ENCODE data around the gene CDK5. TPM values are rescaled to one million over a fixed set of nuclear protein-coding genes. Genes with fewer than 3 reads are reported as not detected.
A peak's percentile ranks its signal among the peaks of the same experiment; 100 is the strongest.

The CDK5 gene
- total and polyA plus RNA-seq, 9 of the 15 experiments (the other 6 are each of a cell fraction or from before 2014, with no cell fraction given) = 3.2 to 38.0 (median 27.5) TPM

DNA sequence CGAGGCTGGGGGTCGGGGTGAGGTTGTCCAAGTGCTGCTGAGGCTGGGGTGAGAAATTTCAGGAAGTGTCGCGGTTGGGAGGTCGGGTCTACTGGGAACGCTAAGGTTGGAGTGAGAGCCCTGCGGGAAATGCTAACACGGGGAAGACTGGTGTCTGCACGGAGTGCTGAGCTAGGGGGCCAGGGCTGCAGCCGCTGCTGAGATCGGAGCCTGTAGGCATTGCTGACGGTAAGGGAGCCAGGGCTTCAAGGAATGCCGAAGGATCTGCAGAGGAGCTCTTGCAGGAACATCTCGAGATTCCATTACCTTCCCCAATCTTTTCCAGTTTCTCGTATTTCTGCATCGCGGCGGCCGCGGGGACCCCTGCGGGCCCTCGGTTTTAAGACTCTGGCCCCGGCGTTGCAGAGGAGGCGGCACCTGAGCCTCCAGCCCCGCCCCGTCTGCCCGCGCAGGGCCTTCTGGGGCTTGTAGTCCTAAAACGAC lies at the start of gene CDK5 (continued):
- TF ChIP-seq, protein P1, sequence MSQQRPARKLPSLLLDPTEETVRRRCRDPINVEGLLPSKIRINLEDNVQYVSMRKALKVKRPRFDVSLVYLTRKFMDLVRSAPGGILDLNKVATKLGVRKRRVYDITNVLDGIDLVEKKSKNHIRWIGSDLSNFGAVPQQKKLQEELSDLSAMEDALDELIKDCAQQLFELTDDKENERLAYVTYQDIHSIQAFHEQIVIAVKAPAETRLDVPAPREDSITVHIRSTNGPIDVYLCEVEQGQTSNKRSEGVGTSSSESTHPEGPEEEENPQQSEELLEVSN (IDR thresholded peaks at IDR 0.05; ENCODE audit: borderline replicate concordance in 1 of 2, extremely low read depth in 1 of 2, insufficient read depth in 1 of 2, insufficient read length in 1 of 2, low read depth in 1 of 2, low read length in 1 of 2, poor library complexity in 1 of 2, severe bottlenecking in 1 of 2) = peak in 1 of 2 experiments; percentile 9
- TF ChIP-seq ZNF75A (CRISPR knock-in tag; IDR thresholded peaks at IDR 0.05) = 0 out of 2 replicates have a peak, but pooled peaks have one; percentile 53
- 0 out of 2 replicates have a peak, but pooled peaks have one; percentile 7 for TF ChIP-seq KLF6 (CRISPR knock-in tag; IDR thresholded peaks at IDR 0.05; ENCODE audit: borderline replicate concordance)
- peak; percentile 30; the same call in 1 of the 2 replicates for TF ChIP-seq XRCC5 (IDR thresholded peaks at IDR 0.05; ENCODE audit: low read depth, low read length)
- TF ChIP-seq ZC3H4 (CRISPR knock-in tag; IDR thresholded peaks at IDR 0.05; ENCODE audit: borderline replicate concordance) = peak; percentile 82; the same call in 1 of the 2 replicates
- TF ChIP-seq, protein P2, sequence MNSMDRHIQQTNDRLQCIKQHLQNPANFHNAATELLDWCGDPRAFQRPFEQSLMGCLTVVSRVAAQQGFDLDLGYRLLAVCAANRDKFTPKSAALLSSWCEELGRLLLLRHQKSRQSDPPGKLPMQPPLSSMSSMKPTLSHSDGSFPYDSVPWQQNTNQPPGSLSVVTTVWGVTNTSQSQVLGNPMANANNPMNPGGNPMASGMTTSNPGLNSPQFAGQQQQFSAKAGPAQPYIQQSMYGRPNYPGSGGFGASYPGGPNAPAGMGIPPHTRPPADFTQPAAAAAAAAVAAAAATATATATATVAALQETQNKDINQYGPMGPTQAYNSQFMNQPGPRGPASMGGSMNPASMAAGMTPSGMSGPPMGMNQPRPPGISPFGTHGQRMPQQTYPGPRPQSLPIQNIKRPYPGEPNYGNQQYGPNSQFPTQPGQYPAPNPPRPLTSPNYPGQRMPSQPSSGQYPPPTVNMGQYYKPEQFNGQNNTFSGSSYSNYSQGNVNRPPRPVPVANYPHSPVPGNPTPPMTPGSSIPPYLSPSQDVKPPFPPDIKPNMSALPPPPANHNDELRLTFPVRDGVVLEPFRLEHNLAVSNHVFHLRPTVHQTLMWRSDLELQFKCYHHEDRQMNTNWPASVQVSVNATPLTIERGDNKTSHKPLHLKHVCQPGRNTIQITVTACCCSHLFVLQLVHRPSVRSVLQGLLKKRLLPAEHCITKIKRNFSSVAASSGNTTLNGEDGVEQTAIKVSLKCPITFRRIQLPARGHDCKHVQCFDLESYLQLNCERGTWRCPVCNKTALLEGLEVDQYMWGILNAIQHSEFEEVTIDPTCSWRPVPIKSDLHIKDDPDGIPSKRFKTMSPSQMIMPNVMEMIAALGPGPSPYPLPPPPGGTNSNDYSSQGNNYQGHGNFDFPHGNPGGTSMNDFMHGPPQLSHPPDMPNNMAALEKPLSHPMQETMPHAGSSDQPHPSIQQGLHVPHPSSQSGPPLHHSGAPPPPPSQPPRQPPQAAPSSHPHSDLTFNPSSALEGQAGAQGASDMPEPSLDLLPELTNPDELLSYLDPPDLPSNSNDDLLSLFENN (IDR thresholded peaks at IDR 0.05; ENCODE audit: low read depth in 2 of 2, low read length in 2 of 2) = 0 out of 4 replicates have a peak, but pooled peaks of 1 of the 2 experiments have one; percentile 63
- TF ChIP-seq MXI1 (IDR thresholded peaks at IDR 0.05; ENCODE audit: low read depth, low read length) = peak; percentile 3; the same call in 1 of the 2 replicates
- TF ChIP-seq CHD2 (IDR thresholded peaks at IDR 0.05; ENCODE audit: low read depth, low read length) = no peak
- TF ChIP-seq, protein P3, sequence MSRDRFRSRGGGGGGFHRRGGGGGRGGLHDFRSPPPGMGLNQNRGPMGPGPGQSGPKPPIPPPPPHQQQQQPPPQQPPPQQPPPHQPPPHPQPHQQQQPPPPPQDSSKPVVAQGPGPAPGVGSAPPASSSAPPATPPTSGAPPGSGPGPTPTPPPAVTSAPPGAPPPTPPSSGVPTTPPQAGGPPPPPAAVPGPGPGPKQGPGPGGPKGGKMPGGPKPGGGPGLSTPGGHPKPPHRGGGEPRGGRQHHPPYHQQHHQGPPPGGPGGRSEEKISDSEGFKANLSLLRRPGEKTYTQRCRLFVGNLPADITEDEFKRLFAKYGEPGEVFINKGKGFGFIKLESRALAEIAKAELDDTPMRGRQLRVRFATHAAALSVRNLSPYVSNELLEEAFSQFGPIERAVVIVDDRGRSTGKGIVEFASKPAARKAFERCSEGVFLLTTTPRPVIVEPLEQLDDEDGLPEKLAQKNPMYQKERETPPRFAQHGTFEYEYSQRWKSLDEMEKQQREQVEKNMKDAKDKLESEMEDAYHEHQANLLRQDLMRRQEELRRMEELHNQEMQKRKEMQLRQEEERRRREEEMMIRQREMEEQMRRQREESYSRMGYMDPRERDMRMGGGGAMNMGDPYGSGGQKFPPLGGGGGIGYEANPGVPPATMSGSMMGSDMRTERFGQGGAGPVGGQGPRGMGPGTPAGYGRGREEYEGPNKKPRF (IDR thresholded peaks at IDR 0.05; ENCODE audit: low read depth, low read length) = no peak
- 0 out of 4 replicates have a peak, but pooled peaks of 1 of the 2 experiments have one; percentile 73 for TF ChIP-seq SIN3A (IDR thresholded peaks at IDR 0.05; ENCODE audit: borderline replicate concordance in 2 of 2, control insufficient read depth in 1 of 2, low read depth in 2 of 2, low read length in 2 of 2)
- TF ChIP-seq HDAC8 (tag; IDR thresholded peaks at IDR 0.05) = peak; percentile 47; the same call in 1 of the 2 replicates
- 0 out of 2 replicates have a peak, but pooled peaks have one; percentile 5 for TF ChIP-seq HLTF (IDR thresholded peaks at IDR 0.05)
- peak; percentile 8 for TF ChIP-seq SETDB1 (IDR thresholded peaks at IDR 0.05; ENCODE audit: low read length)
- peak; percentile 28 for TF ChIP-seq CHD1 (IDR thresholded peaks at IDR 0.05; ENCODE audit: low read length)
- peak; percentile 75 for TF ChIP-seq ZBTB7A (IDR thresholded peaks at IDR 0.05; ENCODE audit: borderline replicate concordance, control insufficient read depth, low read depth, low read length)
- TF ChIP-seq PHB2 (IDR thresholded peaks at IDR 0.05; ENCODE audit: low read depth) = 0 out of 2 replicates have a peak, but pooled peaks have one; percentile 4
- TF ChIP-seq KDM4B (IDR thresholded peaks at IDR 0.05; ENCODE audit: borderline replicate concordance in 2 of 2, low read depth in 1 of 2) = no peak
- TF ChIP-seq ZNF583 (CRISPR knock-in tag; IDR thresholded peaks at IDR 0.05) = no peak; the same call in 1 of the 2 replicates
- TF ChIP-seq, protein P4, sequence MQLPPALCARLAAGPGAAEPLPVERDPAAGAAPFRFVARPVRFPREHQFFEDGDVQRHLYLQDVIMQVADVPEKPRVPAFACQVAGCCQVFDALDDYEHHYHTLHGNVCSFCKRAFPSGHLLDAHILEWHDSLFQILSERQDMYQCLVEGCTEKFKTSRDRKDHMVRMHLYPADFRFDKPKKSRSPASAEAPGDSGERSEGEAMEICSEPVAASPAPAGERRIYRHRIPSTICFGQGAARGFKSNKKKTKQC (CRISPR knock-in tag; IDR thresholded peaks at IDR 0.05) = no peak
- TF ChIP-seq CAMTA2 (CRISPR knock-in tag; conservative IDR thresholded peaks at IDR 0.05) = 0 out of 2 replicates have a peak, but pooled peaks have one; percentile 64

All from K562 (cell line).